GM12801 (cell line): ENCODE results near the gene ZNF423.

Experiments
- TF ChIP-seq, protein P1 (sequence below): IDR thresholded peaks from one replicate; pipeline ENCODE4 v1.5.1; 2011; ENCODE audit warnings: control low read depth; ENCODE audit not compliant: insufficient read length; ENCODE audit errors: extremely low read depth

ZNF423 gene

GRCh38 chr16:49537924-49538459 is 317.9 kb downstream of the ZNF423 start:
- TF ChIP-seq, protein P1, sequence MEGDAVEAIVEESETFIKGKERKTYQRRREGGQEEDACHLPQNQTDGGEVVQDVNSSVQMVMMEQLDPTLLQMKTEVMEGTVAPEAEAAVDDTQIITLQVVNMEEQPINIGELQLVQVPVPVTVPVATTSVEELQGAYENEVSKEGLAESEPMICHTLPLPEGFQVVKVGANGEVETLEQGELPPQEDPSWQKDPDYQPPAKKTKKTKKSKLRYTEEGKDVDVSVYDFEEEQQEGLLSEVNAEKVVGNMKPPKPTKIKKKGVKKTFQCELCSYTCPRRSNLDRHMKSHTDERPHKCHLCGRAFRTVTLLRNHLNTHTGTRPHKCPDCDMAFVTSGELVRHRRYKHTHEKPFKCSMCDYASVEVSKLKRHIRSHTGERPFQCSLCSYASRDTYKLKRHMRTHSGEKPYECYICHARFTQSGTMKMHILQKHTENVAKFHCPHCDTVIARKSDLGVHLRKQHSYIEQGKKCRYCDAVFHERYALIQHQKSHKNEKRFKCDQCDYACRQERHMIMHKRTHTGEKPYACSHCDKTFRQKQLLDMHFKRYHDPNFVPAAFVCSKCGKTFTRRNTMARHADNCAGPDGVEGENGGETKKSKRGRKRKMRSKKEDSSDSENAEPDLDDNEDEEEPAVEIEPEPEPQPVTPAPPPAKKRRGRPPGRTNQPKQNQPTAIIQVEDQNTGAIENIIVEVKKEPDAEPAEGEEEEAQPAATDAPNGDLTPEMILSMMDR, result no peak

GRCh38 chr16:49534901-49535610 is 320.9 kb downstream of the ZNF423 start:
- TF ChIP-seq, protein P1, result no peak

DNA sequence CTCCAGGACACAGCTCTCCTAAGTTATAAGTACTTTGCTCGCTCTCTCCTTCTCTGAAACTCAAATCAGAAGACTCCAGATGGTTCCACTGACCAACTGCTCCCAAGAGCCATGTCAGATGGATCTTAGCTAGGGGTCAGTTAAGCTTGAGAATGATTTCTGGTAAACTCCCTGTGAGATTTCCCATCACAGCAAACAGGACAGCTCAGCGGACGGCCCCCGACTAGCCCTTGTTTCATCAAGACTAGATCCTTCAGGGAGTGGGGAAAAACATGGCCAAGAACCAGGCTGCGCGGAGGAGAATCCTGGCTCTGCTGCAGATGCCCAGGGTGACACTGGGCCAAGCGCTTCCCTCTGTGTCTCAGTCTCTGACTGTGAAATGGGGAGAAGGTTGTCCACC is 322.5 kb downstream of the ZNF423 start:
- TF ChIP-seq, protein P1, result no peak

GRCh38 chr16:49532873-49533272 is 323.0 kb downstream of the ZNF423 start:
- TF ChIP-seq, protein P1, result no peak

- TF ChIP-seq, protein P1, result no peak
Observed at GRCh38 chr16:49531931-49532840, 323.7 kb downstream of the ZNF423 start.

GRCh38 chr16:49531425-49531824 is 324.5 kb downstream of the ZNF423 start:
- TF ChIP-seq, protein P1, result no peak

- TF ChIP-seq, protein P1, result no peak
Observed at GRCh38 chr16:49530427-49530970, 325.4 kb downstream of the ZNF423 start.
